Testis (tissue), 2 donors: ENCODE results near the gene RASAL1.

Experiments
- POLR2A ChIP-seq: fragments of 450-650 bp; IDR thresholded peaks from one replicate; pipeline ENCODE4 v1.6.1; 2017; ENCODE audit warnings: antibody characterized with exemption, mild to moderate bottlenecking, moderate library complexity
- TF ChIP-seq, protein P1 (sequence below), 3 experiments: fragments of 450-650 bp in 2 of 3; fragments of 200-600 bp in 1 of 3; sonication (generic) in 1 of 3; IDR thresholded peaks; one replicate each; pipeline ENCODE4 v1.5.1; 2016 to 2019; ENCODE audit warnings: antibody characterized with exemption in 3 of 3, mild to moderate bottlenecking in 2 of 3, moderate library complexity in 1 of 3

DNA sequence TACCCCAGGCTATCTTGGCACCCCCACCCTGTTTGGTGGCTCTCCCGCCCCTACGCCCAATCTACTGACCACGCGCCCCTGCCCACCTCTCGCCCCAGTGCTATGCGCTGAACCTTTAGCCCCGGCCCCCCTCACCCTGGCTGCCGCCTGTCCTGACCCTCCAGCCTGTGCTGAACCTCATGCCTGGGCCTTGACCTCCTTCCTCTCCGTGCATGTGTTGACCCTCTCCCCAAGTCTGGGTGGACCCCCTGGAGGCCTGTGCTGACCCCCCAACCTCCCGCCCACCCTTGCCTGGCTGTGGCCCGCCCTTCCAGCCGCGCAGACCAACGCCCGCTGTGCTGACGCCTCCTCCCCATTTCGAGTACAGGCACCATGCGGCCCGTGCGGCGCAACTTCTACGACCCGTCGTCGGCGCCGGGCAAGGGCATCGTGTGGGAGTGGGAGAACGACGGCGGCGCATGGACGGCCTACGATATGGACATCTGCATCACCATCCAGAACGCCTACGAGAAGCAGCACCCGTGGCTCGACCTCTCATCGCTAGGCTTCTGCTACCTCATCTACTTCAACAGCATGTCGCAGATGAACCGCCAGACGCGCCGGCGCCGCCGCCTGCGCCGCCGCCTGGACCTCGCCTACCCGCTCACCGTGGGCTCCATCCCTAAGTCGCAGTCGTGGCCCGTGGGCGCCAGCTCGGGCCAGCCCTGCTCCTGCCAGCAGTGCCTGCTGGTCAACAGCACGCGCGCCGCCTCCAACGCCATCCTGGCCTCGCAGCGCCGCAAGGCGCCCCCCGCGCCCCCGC is 58.3 kb downstream of the RASAL1 start:
- TF ChIP-seq, protein P1, sequence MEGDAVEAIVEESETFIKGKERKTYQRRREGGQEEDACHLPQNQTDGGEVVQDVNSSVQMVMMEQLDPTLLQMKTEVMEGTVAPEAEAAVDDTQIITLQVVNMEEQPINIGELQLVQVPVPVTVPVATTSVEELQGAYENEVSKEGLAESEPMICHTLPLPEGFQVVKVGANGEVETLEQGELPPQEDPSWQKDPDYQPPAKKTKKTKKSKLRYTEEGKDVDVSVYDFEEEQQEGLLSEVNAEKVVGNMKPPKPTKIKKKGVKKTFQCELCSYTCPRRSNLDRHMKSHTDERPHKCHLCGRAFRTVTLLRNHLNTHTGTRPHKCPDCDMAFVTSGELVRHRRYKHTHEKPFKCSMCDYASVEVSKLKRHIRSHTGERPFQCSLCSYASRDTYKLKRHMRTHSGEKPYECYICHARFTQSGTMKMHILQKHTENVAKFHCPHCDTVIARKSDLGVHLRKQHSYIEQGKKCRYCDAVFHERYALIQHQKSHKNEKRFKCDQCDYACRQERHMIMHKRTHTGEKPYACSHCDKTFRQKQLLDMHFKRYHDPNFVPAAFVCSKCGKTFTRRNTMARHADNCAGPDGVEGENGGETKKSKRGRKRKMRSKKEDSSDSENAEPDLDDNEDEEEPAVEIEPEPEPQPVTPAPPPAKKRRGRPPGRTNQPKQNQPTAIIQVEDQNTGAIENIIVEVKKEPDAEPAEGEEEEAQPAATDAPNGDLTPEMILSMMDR (IDR thresholded peaks at IDR 0.05) = no peak
- TF ChIP-seq POLR2A = no peak
